ENCODE measurements around the gene ADAMTSL1. TPM values are rescaled to one million over a fixed set of nuclear protein-coding genes. Genes with fewer than 3 reads are reported as not detected.

Gene ADAMTSL1
- total RNA-seq, 1 experiment from 2014 or later: not detected

DNA sequence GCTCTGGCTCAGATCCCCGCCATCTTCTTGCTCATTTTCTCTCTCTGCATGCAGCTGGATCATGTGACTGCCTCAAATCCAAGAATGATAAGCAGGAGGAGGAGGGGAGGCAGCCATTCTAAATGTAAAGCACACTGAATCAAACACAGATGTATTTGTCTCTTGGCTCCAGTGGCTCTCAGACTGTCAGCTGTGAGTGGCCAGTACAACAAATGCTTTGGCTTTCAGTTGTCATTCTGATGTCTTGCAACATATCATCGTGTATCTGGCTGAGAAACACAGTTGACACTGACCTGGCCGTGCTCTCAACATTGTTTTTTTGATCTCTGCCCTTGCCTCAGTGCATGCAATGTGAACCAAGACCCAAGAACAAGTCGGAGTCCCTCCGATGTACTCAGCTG lies 233.1 kb downstream of the ADAMTSL1 start:
- intact Hi-C loops (cut with micrococcal nuclease; ENCODE audit: unreplicated experiment): no loop called here
- DNase-seq (ENCODE audit: low read depth, low spot score): no peak
- Histone ChIP-seq H3K27ac (ENCODE audit: low read length) (no peak overlapping the region), H3K4me3 (ENCODE audit: low read depth in 2 of 2, low read length in 2 of 2) (no peak overlapping the region), H3K27me3 (ENCODE audit: control insufficient read depth, insufficient read depth, low read length) (no peaks in the 10 kb centered on the region), H3K4me1 (ENCODE audit: control insufficient read depth, insufficient read depth, low read length) (no peaks in the 10 kb centered on the region), H3K9me3 (ENCODE audit: control insufficient read depth, insufficient read depth, low read depth, low read length) (no peaks in the 10 kb centered on the region), H3K36me3 (ENCODE audit: control insufficient read depth, insufficient read depth, low read length) (no peaks in the 10 kb centered on the region)
- BruUV-seq (replicated peaks): no TSS peak
- TF ChIP-seq SIN3A (IDR thresholded peaks at IDR 0.05; ENCODE audit: borderline replicate concordance, insufficient read depth, low read depth, low read length) (no peak), TCF7L2 (IDR thresholded peaks at IDR 0.05; ENCODE audit: low read depth, low read length) (no peak), POLR2AphosphoS5 (IDR thresholded peaks at IDR 0.05; ENCODE audit: low read depth, low read length) (no peak)
- TF ChIP-seq, protein P1, sequence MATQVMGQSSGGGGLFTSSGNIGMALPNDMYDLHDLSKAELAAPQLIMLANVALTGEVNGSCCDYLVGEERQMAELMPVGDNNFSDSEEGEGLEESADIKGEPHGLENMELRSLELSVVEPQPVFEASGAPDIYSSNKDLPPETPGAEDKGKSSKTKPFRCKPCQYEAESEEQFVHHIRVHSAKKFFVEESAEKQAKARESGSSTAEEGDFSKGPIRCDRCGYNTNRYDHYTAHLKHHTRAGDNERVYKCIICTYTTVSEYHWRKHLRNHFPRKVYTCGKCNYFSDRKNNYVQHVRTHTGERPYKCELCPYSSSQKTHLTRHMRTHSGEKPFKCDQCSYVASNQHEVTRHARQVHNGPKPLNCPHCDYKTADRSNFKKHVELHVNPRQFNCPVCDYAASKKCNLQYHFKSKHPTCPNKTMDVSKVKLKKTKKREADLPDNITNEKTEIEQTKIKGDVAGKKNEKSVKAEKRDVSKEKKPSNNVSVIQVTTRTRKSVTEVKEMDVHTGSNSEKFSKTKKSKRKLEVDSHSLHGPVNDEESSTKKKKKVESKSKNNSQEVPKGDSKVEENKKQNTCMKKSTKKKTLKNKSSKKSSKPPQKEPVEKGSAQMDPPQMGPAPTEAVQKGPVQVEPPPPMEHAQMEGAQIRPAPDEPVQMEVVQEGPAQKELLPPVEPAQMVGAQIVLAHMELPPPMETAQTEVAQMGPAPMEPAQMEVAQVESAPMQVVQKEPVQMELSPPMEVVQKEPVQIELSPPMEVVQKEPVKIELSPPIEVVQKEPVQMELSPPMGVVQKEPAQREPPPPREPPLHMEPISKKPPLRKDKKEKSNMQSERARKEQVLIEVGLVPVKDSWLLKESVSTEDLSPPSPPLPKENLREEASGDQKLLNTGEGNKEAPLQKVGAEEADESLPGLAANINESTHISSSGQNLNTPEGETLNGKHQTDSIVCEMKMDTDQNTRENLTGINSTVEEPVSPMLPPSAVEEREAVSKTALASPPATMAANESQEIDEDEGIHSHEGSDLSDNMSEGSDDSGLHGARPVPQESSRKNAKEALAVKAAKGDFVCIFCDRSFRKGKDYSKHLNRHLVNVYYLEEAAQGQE (IDR thresholded peaks at IDR 0.05; ENCODE audit: insufficient read depth in 1 of 2, low read depth in 2 of 2, low read length in 1 of 2): no peak
- TF ChIP-seq, protein P2, sequence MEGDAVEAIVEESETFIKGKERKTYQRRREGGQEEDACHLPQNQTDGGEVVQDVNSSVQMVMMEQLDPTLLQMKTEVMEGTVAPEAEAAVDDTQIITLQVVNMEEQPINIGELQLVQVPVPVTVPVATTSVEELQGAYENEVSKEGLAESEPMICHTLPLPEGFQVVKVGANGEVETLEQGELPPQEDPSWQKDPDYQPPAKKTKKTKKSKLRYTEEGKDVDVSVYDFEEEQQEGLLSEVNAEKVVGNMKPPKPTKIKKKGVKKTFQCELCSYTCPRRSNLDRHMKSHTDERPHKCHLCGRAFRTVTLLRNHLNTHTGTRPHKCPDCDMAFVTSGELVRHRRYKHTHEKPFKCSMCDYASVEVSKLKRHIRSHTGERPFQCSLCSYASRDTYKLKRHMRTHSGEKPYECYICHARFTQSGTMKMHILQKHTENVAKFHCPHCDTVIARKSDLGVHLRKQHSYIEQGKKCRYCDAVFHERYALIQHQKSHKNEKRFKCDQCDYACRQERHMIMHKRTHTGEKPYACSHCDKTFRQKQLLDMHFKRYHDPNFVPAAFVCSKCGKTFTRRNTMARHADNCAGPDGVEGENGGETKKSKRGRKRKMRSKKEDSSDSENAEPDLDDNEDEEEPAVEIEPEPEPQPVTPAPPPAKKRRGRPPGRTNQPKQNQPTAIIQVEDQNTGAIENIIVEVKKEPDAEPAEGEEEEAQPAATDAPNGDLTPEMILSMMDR (IDR thresholded peaks at IDR 0.05): no peak
- no peak for ATAC-seq
- CTCF ChIA-PET: no interaction called here
- in situ Hi-C loops (cut with HindIII; ENCODE audit: low pct_unique_long_range_greater_than_20kb, low sequenced_read_pairs): no loop called here
- POLR2A ChIA-PET: no interaction called here

DNA sequence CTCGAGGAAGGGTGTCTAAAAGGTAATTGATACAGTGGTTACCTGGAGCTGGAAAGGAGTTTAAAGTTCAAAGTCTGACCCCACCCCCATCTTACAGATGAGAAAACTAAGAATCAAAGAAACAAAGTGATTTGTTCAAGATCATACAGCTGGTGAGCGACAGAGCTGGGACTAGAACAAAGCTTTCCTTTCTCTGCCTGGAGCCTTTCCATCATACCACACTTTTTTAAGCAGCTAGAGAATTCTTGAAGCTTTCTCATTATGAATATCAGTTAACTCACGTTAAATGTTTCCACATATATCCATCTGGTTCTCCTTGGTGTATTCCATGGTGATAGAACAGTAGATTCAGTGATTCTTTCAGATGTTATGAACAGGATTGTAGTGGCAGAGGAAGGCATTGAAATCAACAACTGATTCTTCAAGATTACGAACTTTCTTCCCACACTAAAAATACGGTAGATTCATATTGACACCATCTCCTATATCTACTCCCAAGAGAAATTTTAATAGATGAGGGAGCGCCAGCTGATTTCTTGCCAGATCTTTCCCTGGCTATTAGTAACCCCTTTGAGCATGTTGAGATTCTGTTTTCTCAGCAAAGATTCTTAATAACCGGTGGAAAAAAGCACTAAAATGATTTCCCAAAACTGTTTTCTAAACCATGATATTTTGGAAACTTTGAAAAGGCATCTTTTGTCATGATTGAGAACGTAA lies 233.7 kb downstream of the ADAMTSL1 start:
- Histone ChIP-seq H3K27ac (ENCODE audit: low read length) (no peak overlapping the region), H3K4me3 (ENCODE audit: low read depth in 2 of 2, low read length in 2 of 2) (no peak overlapping the region), H3K4me1 (ENCODE audit: control insufficient read depth, insufficient read depth, low read length) (no peaks in the 10 kb centered on the region), H3K9me3 (ENCODE audit: control insufficient read depth, insufficient read depth, low read depth, low read length) (no peaks in the 10 kb centered on the region), H3K36me3 (ENCODE audit: control insufficient read depth, insufficient read depth, low read length) (no peaks in the 10 kb centered on the region), H3K27me3 (ENCODE audit: control insufficient read depth, insufficient read depth, low read length) (no peaks in the 10 kb centered on the region)
- DNase-seq (ENCODE audit: low read depth, low spot score) (no peak), ATAC-seq (no peak)
- in situ Hi-C loops (cut with HindIII; ENCODE audit: low pct_unique_long_range_greater_than_20kb, low sequenced_read_pairs): no loop called here
- intact Hi-C loops (cut with micrococcal nuclease; ENCODE audit: unreplicated experiment): no loop called here
- ChIA-PET CTCF (no interaction called here), POLR2A (no interaction called here)
- no TSS peak for BruUV-seq (replicated peaks)
- no peak for TF ChIP-seq POLR2AphosphoS5 (IDR thresholded peaks at IDR 0.05; ENCODE audit: low read depth, low read length)
- TF ChIP-seq SIN3A (IDR thresholded peaks at IDR 0.05; ENCODE audit: borderline replicate concordance, insufficient read depth, low read depth, low read length): no peak
- TF ChIP-seq, protein P2 (IDR thresholded peaks at IDR 0.05): no peak
- no peak for TF ChIP-seq TCF7L2 (IDR thresholded peaks at IDR 0.05; ENCODE audit: low read depth, low read length)
- TF ChIP-seq, protein P1 (IDR thresholded peaks at IDR 0.05; ENCODE audit: insufficient read depth in 1 of 2, low read depth in 2 of 2, low read length in 1 of 2): no peak

Data from Panc1 (cell line).